Neuron (in vitro differentiated cells): Measurements from ENCODE around the gene RFK.

Source experiments
- H2AFZ ChIP-seq: one replicate; pipeline ENCODE4 v1.6.1; 2013; ENCODE audit warnings: low read depth, mild to moderate bottlenecking, inconsistent platforms, low read length, moderate library complexity
- H3K27me3 ChIP-seq: one replicate; pipeline ENCODE4 v1.6.1; 2013; ENCODE audit warnings: low read length; ENCODE audit not compliant: insufficient read depth
- H3K36me3 ChIP-seq: one replicate; pipeline ENCODE4 v1.6.1; 2013; ENCODE audit warnings: low read length; ENCODE audit not compliant: insufficient read depth
- H3K4me1 ChIP-seq: one replicate; pipeline ENCODE4 v1.6.1; 2013; ENCODE audit warnings: low read length; ENCODE audit not compliant: insufficient read depth
- H3K4me3 ChIP-seq: 2 replicates; pipeline ENCODE4 v1.5.1; 2013; ENCODE audit warnings: mild to moderate bottlenecking, low read length, moderate library complexity
- H3K9me3 ChIP-seq: one replicate; pipeline ENCODE4 v1.6.1; 2013; ENCODE audit warnings: low read length

Gene RFK

GRCh38 chr9:76355886-76356285 is 38.3 kb downstream of the RFK start:
- no peaks in the 10 kb centered on the region for H3K4me1 ChIP-seq
- H3K9me3 ChIP-seq: no peaks in the 10 kb centered on the region
- no peaks in the 10 kb centered on the region for H3K36me3 ChIP-seq
- no peak overlapping the region for H3K4me3 ChIP-seq
- peaks cover 3% of the 10 kb centered on the region for H3K27me3 ChIP-seq
- no peak overlapping the region for H2AFZ ChIP-seq

DNA sequence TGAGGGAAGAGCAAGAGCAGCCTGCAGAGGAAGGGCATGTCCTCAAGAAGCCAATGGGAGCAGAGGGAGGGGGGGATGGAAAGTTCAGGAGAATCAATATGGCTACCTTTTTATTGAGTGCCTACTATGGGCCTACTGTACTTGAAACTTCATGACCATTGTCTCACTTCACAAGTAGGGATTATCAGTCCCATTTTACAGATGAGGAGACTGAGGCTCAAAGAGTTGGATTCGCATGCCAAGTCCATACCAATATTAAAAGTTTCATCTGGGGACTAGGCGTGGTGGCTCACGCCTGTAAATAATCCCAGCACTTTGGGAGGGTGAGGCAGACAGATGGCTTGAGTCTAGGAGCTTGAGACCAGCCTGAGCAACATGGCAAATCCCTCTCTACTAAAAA is 40.0 kb downstream of the RFK start:
- H3K9me3 ChIP-seq: no peaks in the 10 kb centered on the region
- H2AFZ ChIP-seq: no peak overlapping the region
- no peaks in the 10 kb centered on the region for H3K4me1 ChIP-seq
- H3K27me3 ChIP-seq: no peaks in the 10 kb centered on the region
- no peaks in the 10 kb centered on the region for H3K36me3 ChIP-seq
- no peak overlapping the region for H3K4me3 ChIP-seq

- no peaks in the 10 kb centered on the region for H3K9me3 ChIP-seq
- no peaks in the 10 kb centered on the region for H3K36me3 ChIP-seq
- no peaks in the 10 kb centered on the region for H3K27me3 ChIP-seq
- H3K4me3 ChIP-seq: no peak overlapping the region
- H2AFZ ChIP-seq: no peak overlapping the region
- H3K4me1 ChIP-seq: no peaks in the 10 kb centered on the region
These were observed 40.9 kb downstream of the RFK start for GRCh38 chr9:76353280-76353679.

GRCh38 chr9:76352026-76352620 is 42.1 kb downstream of the RFK start:
- Histone ChIP-seq H3K4me3 (no peak overlapping the region), H3K9me3 (no peaks in the 10 kb centered on the region), H3K36me3 (no peaks in the 10 kb centered on the region)

DNA sequence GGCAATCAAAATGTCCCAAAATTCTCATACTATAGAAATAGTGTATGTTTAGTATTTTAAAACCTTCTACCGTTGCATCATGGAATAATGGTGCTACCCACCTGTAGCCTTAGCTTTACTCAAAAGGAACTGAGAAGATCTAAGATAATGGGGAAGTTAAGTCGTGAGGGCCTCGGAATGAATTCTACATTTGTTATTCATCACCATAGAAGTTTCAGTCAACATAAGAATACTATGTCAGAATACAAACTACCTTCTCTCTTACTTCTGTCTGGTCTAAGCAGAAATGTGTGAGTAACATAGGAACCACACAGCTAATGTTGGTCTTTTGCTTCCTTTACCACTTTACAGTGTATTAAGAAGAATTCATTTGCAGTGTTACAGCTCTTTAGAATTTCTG is 43.2 kb downstream of the RFK start:
- Histone ChIP-seq H3K36me3 (no peaks in the 10 kb centered on the region), H2AFZ (no peak overlapping the region), H3K9me3 (no peaks in the 10 kb centered on the region), H3K4me3 (no peak overlapping the region), H3K4me1 (no peaks in the 10 kb centered on the region), H3K27me3 (no peaks in the 10 kb centered on the region)

More at GRCh38 chr9:76352026-76352620, 42.1 kb downstream of the RFK start:
- H2AFZ ChIP-seq: no peak overlapping the region
- no peaks in the 10 kb centered on the region for H3K4me1 ChIP-seq
- H3K27me3 ChIP-seq: no peaks in the 10 kb centered on the region

GRCh38 chr9:76349865-76350264 is 44.4 kb downstream of the RFK start:
- Histone ChIP-seq H3K36me3 (no peaks in the 10 kb centered on the region), H2AFZ (no peak overlapping the region), H3K4me3 (no peak overlapping the region), H3K9me3 (no peaks in the 10 kb centered on the region), H3K27me3 (no peaks in the 10 kb centered on the region), H3K4me1 (no peaks in the 10 kb centered on the region)

DNA sequence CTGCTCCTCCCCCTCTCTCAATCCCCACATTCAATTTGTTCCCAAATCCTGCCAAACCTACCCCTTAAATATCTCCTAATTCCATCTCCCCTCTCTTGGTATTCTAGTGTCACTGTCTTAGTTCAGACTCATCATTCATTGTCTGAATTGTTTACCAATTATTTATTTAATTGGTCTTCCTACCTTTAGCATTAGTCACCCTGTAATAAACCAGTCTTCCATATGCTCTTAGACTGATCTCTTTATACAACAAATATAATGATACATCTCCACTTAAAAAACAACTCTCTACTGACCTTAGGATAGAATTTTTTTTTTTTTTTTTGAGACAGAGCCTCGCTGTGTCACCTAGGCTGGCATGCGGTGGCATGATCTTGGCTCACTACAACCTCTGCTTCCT is 51.4 kb downstream of the RFK start:
- Histone ChIP-seq H3K36me3 (no peaks in the 10 kb centered on the region), H3K4me1 (no peaks in the 10 kb centered on the region), H3K9me3 (no peaks in the 10 kb centered on the region), H2AFZ (no peak overlapping the region), H3K4me3 (no peak overlapping the region), H3K27me3 (no peaks in the 10 kb centered on the region)

DNA sequence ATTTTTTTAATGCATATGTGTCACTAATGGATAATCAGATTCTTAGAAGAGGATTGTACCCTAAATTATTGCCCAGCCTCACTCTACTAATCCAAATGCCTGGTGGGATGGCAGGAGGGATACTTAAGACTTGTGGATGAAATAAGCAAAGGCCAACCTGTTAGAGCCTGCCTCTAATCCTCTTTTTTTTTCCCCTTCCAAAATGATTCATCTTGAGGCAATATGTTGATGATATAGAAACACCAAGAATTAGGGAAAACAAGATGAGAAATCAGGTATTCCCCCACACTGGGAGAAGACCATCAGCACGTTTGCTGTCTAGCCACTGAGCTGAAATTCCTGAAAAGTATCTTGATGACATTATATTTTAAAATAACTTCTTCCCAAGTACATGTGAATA is 52.0 kb downstream of the RFK start:
- no peak overlapping the region for H2AFZ ChIP-seq
- H3K36me3 ChIP-seq: no peaks in the 10 kb centered on the region
- no peaks in the 10 kb centered on the region for H3K4me1 ChIP-seq
- no peak overlapping the region for H3K4me3 ChIP-seq
- no peaks in the 10 kb centered on the region for H3K27me3 ChIP-seq
- H3K9me3 ChIP-seq: no peaks in the 10 kb centered on the region

GRCh38 chr9:76341616-76342015 is 52.6 kb downstream of the RFK start:
- H2AFZ ChIP-seq: no peak overlapping the region
- no peak overlapping the region for H3K4me3 ChIP-seq
- H3K27me3 ChIP-seq: no peaks in the 10 kb centered on the region
- no peaks in the 10 kb centered on the region for H3K4me1 ChIP-seq
- no peaks in the 10 kb centered on the region for H3K36me3 ChIP-seq
- no peaks in the 10 kb centered on the region for H3K9me3 ChIP-seq

DNA sequence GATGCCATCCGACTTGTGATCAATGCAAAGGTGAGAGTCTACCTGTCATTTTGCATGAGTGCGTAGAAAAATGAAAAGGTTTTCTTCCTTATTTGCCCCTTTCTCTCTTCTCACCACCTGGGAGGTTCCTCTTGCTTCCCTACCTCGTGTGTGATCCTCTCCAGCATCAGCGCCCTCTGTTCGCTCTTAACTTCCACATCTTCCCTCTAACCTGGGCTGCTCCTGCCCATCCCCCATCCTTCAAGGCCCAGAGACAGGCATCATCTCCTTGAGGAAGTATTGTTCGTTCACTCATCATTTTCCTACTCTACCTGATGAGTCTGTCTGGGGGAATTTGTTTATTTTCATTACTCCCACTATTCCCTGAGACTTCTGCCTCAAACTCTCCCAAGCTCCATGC is 55.8 kb downstream of the RFK start:
- H3K36me3 ChIP-seq: no peaks in the 10 kb centered on the region
- no peaks in the 10 kb centered on the region for H3K27me3 ChIP-seq
- no peak overlapping the region for H2AFZ ChIP-seq
- no peak overlapping the region for H3K4me3 ChIP-seq
- no peaks in the 10 kb centered on the region for H3K9me3 ChIP-seq
- H3K4me1 ChIP-seq: no peaks in the 10 kb centered on the region

DNA sequence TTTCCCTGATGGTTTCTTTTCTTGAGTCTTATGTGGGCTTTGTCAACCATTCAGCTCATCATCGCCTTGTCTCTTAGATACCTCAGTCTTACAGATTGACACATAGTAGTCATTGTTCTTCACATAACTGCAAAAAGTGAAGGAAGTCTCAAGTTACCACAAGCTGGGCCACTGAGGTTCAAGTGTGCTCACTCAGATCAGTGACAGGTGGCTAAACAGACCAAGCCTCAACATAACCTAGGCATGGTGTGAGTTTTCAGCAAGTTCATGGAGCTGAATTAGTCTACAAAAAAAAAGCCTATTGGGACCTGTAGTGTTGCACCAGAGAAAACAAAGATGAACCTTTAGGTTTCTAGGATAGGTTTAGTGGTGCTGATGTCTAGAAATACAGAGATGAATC is 58.2 kb downstream of the RFK start:
- no peak overlapping the region for H3K4me3 ChIP-seq
- no peaks in the 10 kb centered on the region for H3K9me3 ChIP-seq
- no peaks in the 10 kb centered on the region for H3K4me1 ChIP-seq
- no peaks in the 10 kb centered on the region for H3K36me3 ChIP-seq
- H2AFZ ChIP-seq: no peak overlapping the region
- H3K27me3 ChIP-seq: no peaks in the 10 kb centered on the region
